Neural cell (in vitro differentiated cells): ENCODE measurements around the gene EMC6. TPM values are rescaled to one million over a fixed set of nuclear protein-coding genes. Genes with fewer than 3 reads are reported as not detected.

ENCODE experiments used
- H2AFZ ChIP-seq: fragments of 200-600, 300-800 bp; sonication (generic), shearing (Covaris generic); 2 replicates; pipeline ENCODE4 v1.6.0; 2014; ENCODE audit warnings: low read depth, mild to moderate bottlenecking, antibody characterized with exemption, low read length, moderate library complexity
- H3F3A ChIP-seq: fragments of 200-600 bp; shearing (Covaris generic); 2 replicates; pipeline ENCODE4 v1.6.1; 2016; ENCODE audit warnings: mild to moderate bottlenecking, moderate library complexity, mixed read lengths, antibody characterized with exemption, low read length; ENCODE audit not compliant: insufficient read depth, poor library complexity, severe bottlenecking
- H3K27ac ChIP-seq: fragments of 200-600, 300-800 bp; sonication (generic), shearing (Covaris generic); 2 replicates; pipeline ENCODE4 v1.5.1; 2014; ENCODE audit warnings: mild to moderate bottlenecking, low read length, moderate library complexity
- H3K27me3 ChIP-seq: fragments of 300-800, 200-600 bp; sonication (generic), shearing (Covaris generic); 2 replicates; pipeline ENCODE4 v1.6.0; 2014; ENCODE audit warnings: mild to moderate bottlenecking, low read depth, low read length, moderate library complexity; ENCODE audit not compliant: insufficient read depth
- H3K36me3 ChIP-seq: fragments of 300-800, 200-600 bp; sonication (generic), shearing (Covaris generic); 2 replicates; pipeline ENCODE4 v1.5.1; 2014; ENCODE audit warnings: mild to moderate bottlenecking, antibody characterized with exemption, low read length, moderate library complexity; ENCODE audit not compliant: insufficient read depth
- H3K4me2 ChIP-seq: fragments of 300-800, 200-600 bp; sonication (generic), shearing (Covaris generic); 2 replicates; pipeline ENCODE4 v1.6.0; 2014; ENCODE audit warnings: mild to moderate bottlenecking, low read length
- H3K4me3 ChIP-seq: fragments of 300-800, 200-600 bp; sonication (generic), shearing (Covaris generic); 2 replicates; pipeline ENCODE4 v1.5.1; 2014; ENCODE audit warnings: mild to moderate bottlenecking, low read length, moderate library complexity
- H3K79me2 ChIP-seq: fragments of 200-600 bp; shearing (Covaris generic); replicated peaks from 2 replicates; pipeline ENCODE4 v1.6.0; 2014; ENCODE audit warnings: mild to moderate bottlenecking, low read length, moderate library complexity; ENCODE audit not compliant: insufficient read depth
- H3K9ac ChIP-seq: fragments of 300-800, 200-600 bp; sonication (generic), shearing (Covaris generic); 2 replicates; pipeline ENCODE4 v1.6.1; 2016; ENCODE audit warnings: mild to moderate bottlenecking, low read length, mixed read lengths
- H3K9me2 ChIP-seq: fragments of 200-600 bp; shearing (Covaris generic); 2 replicates; pipeline ENCODE4 v1.6.1; 2016; ENCODE audit warnings: mild to moderate bottlenecking, low read length, mixed read lengths; ENCODE audit not compliant: insufficient read depth
- H3K9me3 ChIP-seq: fragments of 200-600, 300-800 bp; sonication (generic), shearing (Covaris generic); 2 replicates; pipeline ENCODE4 v1.6.1; 2016; ENCODE audit warnings: mild to moderate bottlenecking, mixed run types, low read length, moderate library complexity, mixed read lengths
- H4K20me1 ChIP-seq: fragments of 200-600 bp; shearing (Covaris generic); 2 replicates; pipeline ENCODE4 v1.6.1; 2016; ENCODE audit warnings: mild to moderate bottlenecking, mixed run types; ENCODE audit not compliant: insufficient read depth
- CTCF ChIP-seq: fragments of 450-650 bp; IDR thresholded peaks from 2 replicates; pipeline ENCODE4 v1.5.1; 2014; ENCODE audit warnings: antibody characterized with exemption, mild to moderate bottlenecking, moderate library complexity; ENCODE audit not compliant: poor library complexity, severe bottlenecking
- EP300 ChIP-seq: fragments of 450-650 bp; conservative IDR thresholded peaks from 2 replicates; pipeline ENCODE4 v1.6.1; 2014; ENCODE audit warnings: antibody characterized with exemption, mild to moderate bottlenecking, moderate library complexity; ENCODE audit not compliant: poor library complexity, severe bottlenecking
- EZH2 ChIP-seq: fragments of 200-600, 300-800 bp; shearing (Covaris generic), sonication (generic); IDR thresholded peaks from 2 replicates; pipeline ENCODE4 v1.6.1; 2014; ENCODE audit warnings: antibody characterized with exemption, low read length, borderline replicate concordance, mild to moderate bottlenecking; ENCODE audit not compliant: insufficient read depth, poor library complexity, severe bottlenecking
- MXI1 ChIP-seq: fragments of 450-650 bp; conservative IDR thresholded peaks from 2 replicates; pipeline ENCODE4 v1.6.1; 2014; ENCODE audit warnings: antibody characterized with exemption, mild to moderate bottlenecking; ENCODE audit not compliant: poor library complexity, severe bottlenecking
- POLR2AphosphoS5 ChIP-seq: IDR thresholded peaks from 2 replicates; pipeline ENCODE4 v1.6.1; 2012
- RAD21 ChIP-seq: fragments of 450-650 bp; conservative IDR thresholded peaks from 2 replicates; pipeline ENCODE4 v1.6.1; 2014; ENCODE audit warnings: antibody characterized with exemption, mild to moderate bottlenecking, moderate library complexity
- REST ChIP-seq: IDR thresholded peaks from 2 replicates; pipeline ENCODE4 v1.6.1; 2012; ENCODE audit warnings: borderline replicate concordance
- SMC3 ChIP-seq: fragments of 450-650 bp; conservative IDR thresholded peaks from 2 replicates; pipeline ENCODE4 v1.6.1; 2014; ENCODE audit warnings: antibody characterized with exemption, mild to moderate bottlenecking, moderate library complexity; ENCODE audit not compliant: poor library complexity
- TAF1 ChIP-seq: IDR thresholded peaks from 2 replicates; pipeline ENCODE4 v1.6.1; 2012; ENCODE audit warnings: low read depth
- polyA plus RNA-seq: library from polyadenylated mRNA; depleted of rRNA; stranded (reverse); fragments of >200 nt; gene quantifications from 2 replicates; pipeline ENCODE4 v1.2.3, GENCODE V29; 2014

The EMC6 gene
- polyA plus RNA-seq, 1 donor from 2014 or later = 61.7 TPM

GRCh38 chr17:3715296-3715695 is 46.7 kb downstream of the EMC6 start:
- Histone ChIP-seq H3K9ac (no peak overlapping the region), H3K36me3 (peaks cover 4% of the 10 kb centered on the region), H4K20me1 (no peaks in the 10 kb centered on the region), H3K4me2 (no peak overlapping the region), H3F3A (no peaks in the 10 kb centered on the region), H3K9me2 (no peaks in the 10 kb centered on the region), H2AFZ (no peak overlapping the region), H3K9me3 (no peaks in the 10 kb centered on the region), H3K79me2 (no peaks in the 10 kb centered on the region), H3K4me3 (no peak overlapping the region), H3K27me3 (no peaks in the 10 kb centered on the region), H3K27ac (no peak overlapping the region)
- no peak for TF ChIP-seq CTCF
- TF ChIP-seq POLR2AphosphoS5 = no peak
- no peak for TF ChIP-seq SMC3
- TF ChIP-seq TAF1 = no peak

GRCh38 chr17:3718201-3718600 is 49.6 kb downstream of the EMC6 start:
- Histone ChIP-seq H3K9me2 (no peaks in the 10 kb centered on the region), H3K4me2 (no peak overlapping the region), H2AFZ (no peak overlapping the region), H4K20me1 (no peaks in the 10 kb centered on the region), H3K9me3 (no peaks in the 10 kb centered on the region), H3K27ac (no peak overlapping the region), H3K4me3 (no peak overlapping the region), H3K36me3 (peaks cover 4% of the 10 kb centered on the region), H3K9ac (no peak overlapping the region), H3K79me2 (peaks cover 9% of the 10 kb centered on the region), H3K27me3 (no peaks in the 10 kb centered on the region), H3F3A (peaks cover 4% of the 10 kb centered on the region)
- TF ChIP-seq TAF1 (no peak), REST (no peak), POLR2AphosphoS5 (no peak), CTCF (no peak), RAD21 (no peak), MXI1 (no peak), EP300 (no peak), EZH2 (no peak), SMC3 (no peak)
